22Rv1 (cell line): ENCODE data around the gene FUCA1.

Experiments
- CTCF ChIP-seq: fragments of 450-650 bp; IDR thresholded peaks from 2 replicates; pipeline ENCODE4 v1.5.1; 2017; ENCODE audit warnings: mild to moderate bottlenecking
- ZFX ChIP-seq: fragments of 450-650 bp; IDR thresholded peaks from 2 replicates; pipeline ENCODE4 v1.6.1; 2017; ENCODE audit warnings: antibody characterized with exemption, borderline replicate concordance

GRCh38 chr1:23823767-23824166 is 44.3 kb downstream of the FUCA1 start:
- TF ChIP-seq CTCF (no peak), ZFX (no peak)
